ENCODE data around the gene NXF3.
"Not testable (repeated sequence)": the region's sequence is repeated elsewhere in the genome, so short reads cannot be mapped to it uniquely, and the experiment has no call there.

GRCh38 chrX:103136528-103136927, 43.6 kb upstream of the NXF3 start:
- not testable (repeated sequence) for TF ChIP-seq POLR2A, CTCF, EP300 (IDR thresholded peaks at IDR 0.05)
